GM12874 (cell line): ENCODE measurements around the gene TRAPPC4.

ENCODE experiments used
- TF ChIP-seq, protein P1 (sequence below): IDR thresholded peaks from 2 replicates; pipeline ENCODE4 v1.5.1; 2011; ENCODE audit warnings: low read depth, mild to moderate bottlenecking, control low read depth, low read length, moderate library complexity; ENCODE audit not compliant: insufficient read depth

Gene TRAPPC4

GRCh38 chr11:119034813-119035212 lies 16.2 kb downstream of the TRAPPC4 start:
- TF ChIP-seq, protein P1, sequence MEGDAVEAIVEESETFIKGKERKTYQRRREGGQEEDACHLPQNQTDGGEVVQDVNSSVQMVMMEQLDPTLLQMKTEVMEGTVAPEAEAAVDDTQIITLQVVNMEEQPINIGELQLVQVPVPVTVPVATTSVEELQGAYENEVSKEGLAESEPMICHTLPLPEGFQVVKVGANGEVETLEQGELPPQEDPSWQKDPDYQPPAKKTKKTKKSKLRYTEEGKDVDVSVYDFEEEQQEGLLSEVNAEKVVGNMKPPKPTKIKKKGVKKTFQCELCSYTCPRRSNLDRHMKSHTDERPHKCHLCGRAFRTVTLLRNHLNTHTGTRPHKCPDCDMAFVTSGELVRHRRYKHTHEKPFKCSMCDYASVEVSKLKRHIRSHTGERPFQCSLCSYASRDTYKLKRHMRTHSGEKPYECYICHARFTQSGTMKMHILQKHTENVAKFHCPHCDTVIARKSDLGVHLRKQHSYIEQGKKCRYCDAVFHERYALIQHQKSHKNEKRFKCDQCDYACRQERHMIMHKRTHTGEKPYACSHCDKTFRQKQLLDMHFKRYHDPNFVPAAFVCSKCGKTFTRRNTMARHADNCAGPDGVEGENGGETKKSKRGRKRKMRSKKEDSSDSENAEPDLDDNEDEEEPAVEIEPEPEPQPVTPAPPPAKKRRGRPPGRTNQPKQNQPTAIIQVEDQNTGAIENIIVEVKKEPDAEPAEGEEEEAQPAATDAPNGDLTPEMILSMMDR = no peak

DNA sequence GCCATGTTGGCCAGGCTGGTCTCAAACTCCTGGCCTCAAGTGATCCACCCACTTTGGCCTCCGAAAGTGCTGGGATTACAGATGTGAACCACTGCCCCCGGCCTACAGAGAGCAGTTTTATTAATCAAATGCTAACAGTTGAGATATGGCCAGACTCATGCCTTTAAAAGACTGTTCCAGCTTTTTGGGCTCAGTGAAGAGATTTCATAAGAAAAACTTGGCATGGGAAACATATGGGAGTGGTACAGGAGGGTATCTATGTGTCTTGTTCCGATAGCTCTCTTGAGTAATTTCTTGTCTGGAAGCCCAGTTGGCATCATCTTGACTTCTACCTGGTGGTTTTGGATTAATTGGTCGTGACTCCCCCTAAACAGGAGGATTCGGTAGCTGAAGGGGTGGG lies 20.3 kb downstream of the TRAPPC4 start:
- TF ChIP-seq, protein P1 = no peak

DNA sequence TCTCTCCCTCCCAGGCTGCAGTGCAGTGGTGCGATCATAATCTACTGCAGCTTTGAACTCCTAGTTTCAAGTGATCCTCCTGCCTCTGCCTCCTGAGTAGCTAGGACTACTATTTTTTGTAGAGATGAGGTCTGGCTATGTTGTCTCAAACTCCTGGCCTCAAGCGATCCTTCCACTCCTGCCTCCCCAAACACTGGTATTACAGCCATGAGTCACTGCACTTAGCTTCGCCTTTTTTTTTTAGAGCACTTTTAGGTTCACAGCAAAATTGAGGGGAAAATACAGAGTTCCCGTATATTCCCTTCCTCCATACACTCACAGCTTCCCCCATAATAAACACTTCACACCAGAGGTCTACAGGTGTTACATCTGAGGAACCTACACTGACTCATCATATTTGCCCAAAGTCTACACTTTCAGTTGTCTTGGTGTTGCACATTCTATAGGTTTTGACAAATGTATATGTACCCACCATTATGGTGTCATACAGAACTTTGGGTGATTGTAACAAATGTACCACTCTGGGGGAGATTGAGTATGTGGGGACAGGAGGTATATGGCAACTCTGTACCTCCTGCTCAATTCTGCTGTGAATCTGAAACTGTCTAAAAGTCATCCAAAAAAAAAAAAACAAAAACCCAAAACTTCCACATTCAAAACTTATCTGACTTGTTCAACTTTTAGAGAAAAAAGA lies 23.4 kb downstream of the TRAPPC4 start:
- TF ChIP-seq, protein P1 = no peak

GRCh38 chr11:119042927-119043326 lies 24.4 kb downstream of the TRAPPC4 start:
- TF ChIP-seq, protein P1 = no peak

- TF ChIP-seq, protein P1 = peak; percentile 26; the same call in 1 of the 2 replicates
These were observed 26.1 kb downstream of the TRAPPC4 start for GRCh38 chr11:119044708-119045107.

- TF ChIP-seq, protein P1 = no peak
These were observed 27.9 kb downstream of the TRAPPC4 start for GRCh38 chr11:119046489-119046888.

GRCh38 chr11:119047205-119047604 lies 28.6 kb downstream of the TRAPPC4 start:
- TF ChIP-seq, protein P1 = no peak
